H1 (cell line): Measurements from ENCODE around the gene CXCL16.

Experiments
- CTCF ChIP-seq, 3 experiments: IDR thresholded peaks; 1 replicate in 2 of 3; 2 replicates in 1 of 3; pipeline versions ENCODE4 v1.5.1 to v1.6.1; 2011; ENCODE audit warnings: low read length in 3 of 3, mild to moderate bottlenecking in 3 of 3, inconsistent platforms in 2 of 3, low read depth in 1 of 3, moderate library complexity in 1 of 3; ENCODE audit not compliant: insufficient read depth in 1 of 3; ENCODE audit errors: control extremely low read depth in 1 of 3
- JUN ChIP-seq: IDR thresholded peaks from 2 replicates; pipeline ENCODE4 v1.6.1; 2011; ENCODE audit warnings: low read depth, mild to moderate bottlenecking, improper control_type of control experiment, low read length
- POLR2AphosphoS5 ChIP-seq: IDR thresholded peaks from 2 replicates; pipeline ENCODE4 v1.6.1; 2011; ENCODE audit warnings: low read depth, low read length

- no peak for TF ChIP-seq POLR2AphosphoS5
- no peak for TF ChIP-seq CTCF (IDR thresholded peaks at IDR 0.05; ENCODE audit: control extremely low read depth in 1 of 3, insufficient read depth in 1 of 3, low read depth in 1 of 3, low read length in 3 of 3)
- no peak for TF ChIP-seq JUN
These were observed 27.0 kb upstream of the CXCL16 start for GRCh38 chr17:4766723-4767122.
